K562 (cell line): ENCODE measurements around the gene PRR14.

ENCODE experiments used
- BRF1 ChIP-seq: IDR thresholded peaks from 3 replicates; pipeline ENCODE4 v1.6.1; 2011; ENCODE audit warnings: borderline replicate concordance, mild to moderate bottlenecking; ENCODE audit not compliant: insufficient read length; ENCODE audit errors: extremely low read depth
- CBX8 ChIP-seq: fragments of 200-600 bp; sonication (generic); IDR thresholded peaks from 2 replicates; pipeline ENCODE4 v1.6.1; 2012; ENCODE audit warnings: borderline replicate concordance, mixed run types, low read depth, mild to moderate bottlenecking, moderate library complexity, mixed read lengths, low read length, control low read depth, inconsistent platforms; ENCODE audit not compliant: poor library complexity, severe bottlenecking; ENCODE audit errors: extremely low read depth
- CLOCK ChIP-seq: fragments of 250-450 bp; sonication (Bioruptor Pico); IDR thresholded peaks from 2 replicates; pipeline ENCODE4 v1.4.0; 2020; ENCODE audit warnings: mild to moderate bottlenecking, moderate library complexity, borderline replicate concordance
- ERF ChIP-seq: fragments of 450-650 bp; formaldehyde crosslinking; IDR thresholded peaks from 2 replicates; pipeline ENCODE4 v1.4.0; 2020; ENCODE audit warnings: mild to moderate bottlenecking, mixed read lengths
- FOXJ3 ChIP-seq: sonication (generic); formaldehyde crosslinking; IDR thresholded peaks from 2 replicates; pipeline ENCODE4 v1.4.0; 2020; ENCODE audit warnings: mild to moderate bottlenecking, missing genetic modification reagents
- PML ChIP-seq: IDR thresholded peaks from 2 replicates; pipeline ENCODE4 v1.6.1; 2012; ENCODE audit warnings: low read length, inconsistent platforms
- RCOR1 ChIP-seq, 2 experiments: IDR thresholded peaks; 2 replicates each; pipeline ENCODE4 v1.6.1; 2012; ENCODE audit warnings: low read depth in 2 of 2, low read length in 2 of 2, borderline replicate concordance in 1 of 2, improper control_type of control experiment in 1 of 2
- RFX5 ChIP-seq: IDR thresholded peaks from 2 replicates; pipeline ENCODE4 v1.6.1; 2011; ENCODE audit warnings: low read depth, mild to moderate bottlenecking, improper control_type of control experiment, low read length
- TCF7L2 ChIP-seq: fragments of 150-350 bp; IDR thresholded peaks from 2 replicates; pipeline ENCODE4 v1.6.1; 2016; ENCODE audit warnings: low read depth, mild to moderate bottlenecking, low read length, moderate library complexity
- WHSC1 ChIP-seq: IDR thresholded peaks from one replicate; pipeline ENCODE4 v1.6.1; 2012; ENCODE audit warnings: low read length, control low read depth, inconsistent platforms
- XRCC3 ChIP-seq: fragments of 450-650 bp; IDR thresholded peaks from 2 replicates; pipeline ENCODE4 v1.6.1; 2017; ENCODE audit warnings: mild to moderate bottlenecking, moderate library complexity
- ZNF507 ChIP-seq: conservative IDR thresholded peaks from 2 replicates; pipeline ENCODE4 v1.6.1; 2017; ENCODE audit warnings: missing genetic modification characterization, missing compliant biosample characterization
- ZNF561 ChIP-seq: fragments of 450-650 bp; formaldehyde crosslinking; conservative IDR thresholded peaks from 2 replicates; pipeline ENCODE4 v1.4.0; 2020; ENCODE audit warnings: mild to moderate bottlenecking, moderate library complexity
- ZNF609 ChIP-seq: sonication (generic); formaldehyde crosslinking; IDR thresholded peaks from 2 replicates; pipeline ENCODE4 v1.8.1; 2023; ENCODE audit warnings: missing genetic modification reagents, mild to moderate bottlenecking, borderline replicate concordance

- no peak for TF ChIP-seq CBX8
- no peak for TF ChIP-seq ZNF561 (CRISPR knock-in tag)
- no peak for TF ChIP-seq FOXJ3 (CRISPR knock-in tag)
- TF ChIP-seq ZNF609 (CRISPR knock-in tag): no peak
- TF ChIP-seq RCOR1 (IDR thresholded peaks at IDR 0.05; ENCODE audit: borderline replicate concordance in 1 of 2, low read depth in 2 of 2, low read length in 2 of 2): no peak
- TF ChIP-seq ERF (CRISPR knock-in tag): no peak
- TF ChIP-seq PML: no peak
- no peak for TF ChIP-seq XRCC3
- TF ChIP-seq WHSC1: no peak
- TF ChIP-seq TCF7L2: no peak
- TF ChIP-seq BRF1: no peak
- no peak for TF ChIP-seq ZNF507
- TF ChIP-seq CLOCK (CRISPR knock-in tag): no peak
- TF ChIP-seq RFX5: no peak
Measured at GRCh38 chr16:30602616-30603277, 48.0 kb upstream of the PRR14 start.
